Lower leg skin (tissue), 3 donors: ENCODE data around the gene EID1.

Experiments used
- POLR2A ChIP-seq, 2 donors: fragments of 450-650 bp; IDR thresholded peaks; one replicate each; pipeline ENCODE4 v1.6.1; 2016 to 2017; ENCODE audit warnings: antibody characterized with exemption in 2 of 2, mild to moderate bottlenecking in 1 of 2, moderate library complexity in 1 of 2
- TF ChIP-seq, protein P1 (sequence below), 3 donors: fragments of 450-650 bp; IDR thresholded peaks; one replicate each; pipeline ENCODE4 v1.5.1; 2016; ENCODE audit warnings: antibody characterized with exemption in 3 of 3, mild to moderate bottlenecking in 3 of 3, moderate library complexity in 2 of 3

DNA sequence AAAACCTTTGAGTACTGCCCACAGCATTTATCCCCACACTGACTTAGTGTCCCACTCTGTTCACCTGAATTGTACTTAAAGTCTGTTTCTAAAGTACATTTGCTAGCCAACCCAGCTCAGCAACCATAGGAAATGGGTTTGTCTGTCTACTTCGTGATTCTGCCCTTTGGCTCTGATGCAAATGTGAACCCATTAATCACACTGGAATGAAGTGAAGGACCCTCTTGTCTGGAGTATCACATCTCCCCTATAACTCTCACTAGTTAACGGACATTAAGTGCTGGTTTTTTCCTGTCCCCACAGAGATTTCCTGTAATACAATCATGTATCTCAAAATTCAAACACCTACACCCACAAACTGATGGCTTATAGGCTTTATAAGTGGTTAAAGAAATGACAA lies 20.5 kb downstream of the EID1 start:
- TF ChIP-seq, protein P1, sequence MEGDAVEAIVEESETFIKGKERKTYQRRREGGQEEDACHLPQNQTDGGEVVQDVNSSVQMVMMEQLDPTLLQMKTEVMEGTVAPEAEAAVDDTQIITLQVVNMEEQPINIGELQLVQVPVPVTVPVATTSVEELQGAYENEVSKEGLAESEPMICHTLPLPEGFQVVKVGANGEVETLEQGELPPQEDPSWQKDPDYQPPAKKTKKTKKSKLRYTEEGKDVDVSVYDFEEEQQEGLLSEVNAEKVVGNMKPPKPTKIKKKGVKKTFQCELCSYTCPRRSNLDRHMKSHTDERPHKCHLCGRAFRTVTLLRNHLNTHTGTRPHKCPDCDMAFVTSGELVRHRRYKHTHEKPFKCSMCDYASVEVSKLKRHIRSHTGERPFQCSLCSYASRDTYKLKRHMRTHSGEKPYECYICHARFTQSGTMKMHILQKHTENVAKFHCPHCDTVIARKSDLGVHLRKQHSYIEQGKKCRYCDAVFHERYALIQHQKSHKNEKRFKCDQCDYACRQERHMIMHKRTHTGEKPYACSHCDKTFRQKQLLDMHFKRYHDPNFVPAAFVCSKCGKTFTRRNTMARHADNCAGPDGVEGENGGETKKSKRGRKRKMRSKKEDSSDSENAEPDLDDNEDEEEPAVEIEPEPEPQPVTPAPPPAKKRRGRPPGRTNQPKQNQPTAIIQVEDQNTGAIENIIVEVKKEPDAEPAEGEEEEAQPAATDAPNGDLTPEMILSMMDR (IDR thresholded peaks at IDR 0.05) = no peak
- no peak for TF ChIP-seq POLR2A (IDR thresholded peaks at IDR 0.05)
